Head of caudate nucleus (tissue), 42 donors: ENCODE measurements around the gene POLE4.
A peak's percentile ranks its signal among the peaks of the same experiment; 100 is the strongest.

Experiments
- DNase-seq, 42 donors: peaks; one replicate each; pipeline versions ENCODE4 v3.0.0 to v3.0.0-alpha.2; 2020 to 2021; ENCODE audit warnings: mixed read lengths in 7 of 42
- intact Hi-C: fragments of 100-400 bp; cut with DNase I; formaldehyde crosslinking; loops from one replicate; pipeline ENCODE4 v1.15.0; 2022

The POLE4 gene

GRCh38 chr2:74958274-74959105 is at the start of gene POLE4:
Gene POLE4 (plus strand): TSS chr2:74958643. CDS start chr2:74958680, 37 bp downstream.
- intact Hi-C loops: no loop called here
- DNase-seq: peak; percentile 81 to 97 (median 92)

- intact Hi-C loops: no loop called here
- DNase-seq: peak in 22 of 42 donors; percentile 10 to 64 (median 39)
Observed at GRCh38 chr2:74908748-74909444, 49.5 kb upstream of the POLE4 start.

GRCh38 chr2:74910245-74910644 is 48.2 kb upstream of the POLE4 start:
- DNase-seq: no peak
- intact Hi-C loops: no loop called here

GRCh38 chr2:74911061-74911460 is 47.4 kb upstream of the POLE4 start:
- intact Hi-C loops: no loop called here
- no peak for DNase-seq

- no peak for DNase-seq
- intact Hi-C loops: loop anchor here (5.0 kb wide), 1 partner anchor 492 kb away; no protein-coding TSS in a partner anchor
Observed at GRCh38 chr2:74915743-74916142, 42.7 kb upstream of the POLE4 start.

GRCh38 chr2:74916394-74916793 is 42.0 kb upstream of the POLE4 start:
- intact Hi-C loops: loop anchor here (5.0 kb wide), 1 partner anchor 491 kb away; no protein-coding TSS in a partner anchor
- no peak for DNase-seq

- no peak for DNase-seq
- intact Hi-C loops: loop anchor here (5.0 kb wide), 1 partner anchor 489 kb away; no protein-coding TSS in a partner anchor
Observed at GRCh38 chr2:74917702-74918619, 40.5 kb upstream of the POLE4 start.

- intact Hi-C loops: loop anchor here (5.0 to 10.0 kb wide), 2 partner anchors 487 to 695 kb away; no protein-coding TSS in a partner anchor
- DNase-seq: peak; percentile 51 to 91 (median 79)
Observed at GRCh38 chr2:74919827-74920226, 38.6 kb upstream of the POLE4 start.

GRCh38 chr2:74921236-74921736 is 37.2 kb upstream of the POLE4 start:
- intact Hi-C loops: loop anchor here (10.0 kb wide), 1 partner anchor 694 kb away; no protein-coding TSS in a partner anchor

GRCh38 chr2:74922592-74923227 is 35.7 kb upstream of the POLE4 start:
- intact Hi-C loops: loop anchor here (10.0 kb wide), 1 partner anchor 692 kb away; no protein-coding TSS in a partner anchor
- no peak for DNase-seq

More at GRCh38 chr2:74921236-74921736, 37.2 kb upstream of the POLE4 start:
- no peak for DNase-seq

GRCh38 chr2:74924463-74925265 is 33.8 kb upstream of the POLE4 start:
- no peak for DNase-seq
- intact Hi-C loops: loop anchor here (10.0 kb wide), 1 partner anchor 690 kb away; no protein-coding TSS in a partner anchor

- DNase-seq: no peak
- intact Hi-C loops: loop anchor here (10.0 kb wide), 1 partner anchor 689 kb away; no protein-coding TSS in a partner anchor
Observed at GRCh38 chr2:74925361-74925786, 33.1 kb upstream of the POLE4 start.

- DNase-seq: no peak
- intact Hi-C loops: loop anchor here (10.0 kb wide), 1 partner anchor 687 kb away; no protein-coding TSS in a partner anchor
Observed at GRCh38 chr2:74927621-74928020, 30.8 kb upstream of the POLE4 start.

- no peak for DNase-seq
- intact Hi-C loops: no loop called here
Observed at GRCh38 chr2:74930811-74931486, 27.5 kb upstream of the POLE4 start.

- intact Hi-C loops: no loop called here
Observed at GRCh38 chr2:74931940-74932339, 26.5 kb upstream of the POLE4 start.

GRCh38 chr2:74935975-74936391 is 22.5 kb upstream of the POLE4 start:
- intact Hi-C loops: no loop called here
- DNase-seq: no peak

More at GRCh38 chr2:74931940-74932339, 26.5 kb upstream of the POLE4 start:
- peak in 24 of 42 donors; percentile 12 to 83 (median 37) for DNase-seq
